Measurements from ENCODE around the gene MTPN.

The MTPN gene

DNA sequence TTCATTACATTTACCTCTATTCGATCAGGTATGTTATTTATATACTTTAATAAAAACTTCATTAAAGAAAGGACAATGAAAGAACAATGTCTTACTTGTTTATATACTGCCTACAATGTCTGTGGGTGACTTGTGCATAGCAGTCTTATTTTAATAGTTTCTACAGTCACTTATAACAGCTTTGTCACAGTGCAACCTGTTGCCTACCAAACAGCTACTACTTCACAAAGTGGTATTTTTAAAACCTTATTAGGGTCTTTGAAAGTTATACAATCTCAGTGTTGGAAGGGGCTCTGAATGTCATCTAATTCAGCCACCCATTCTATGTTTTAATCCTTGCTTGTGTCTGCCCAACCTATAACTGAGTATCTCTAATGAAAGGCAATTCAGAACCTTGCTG lies 19.0 kb downstream of the MTPN start:
- DNase-seq = no peak

DNA sequence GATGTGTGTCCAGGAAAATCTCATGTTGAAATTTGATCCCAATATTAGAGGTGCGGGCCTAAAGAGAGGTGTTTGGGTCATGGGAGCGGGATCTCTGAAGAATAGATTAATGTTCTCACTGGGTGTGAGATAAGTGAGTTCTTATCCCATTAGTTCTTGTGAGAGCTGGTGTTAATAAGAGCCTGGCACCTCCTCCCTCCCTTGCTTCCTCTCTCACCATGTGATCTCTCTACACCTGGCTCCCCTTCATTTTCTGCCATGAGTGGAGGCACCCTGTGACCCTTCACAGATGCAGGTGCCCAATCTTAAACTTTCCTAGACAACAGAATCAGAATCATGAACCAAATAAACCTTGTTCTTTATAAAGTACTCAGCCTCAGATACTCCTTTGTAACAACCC lies 19.5 kb downstream of the MTPN start:
- no peak for DNase-seq

DNA sequence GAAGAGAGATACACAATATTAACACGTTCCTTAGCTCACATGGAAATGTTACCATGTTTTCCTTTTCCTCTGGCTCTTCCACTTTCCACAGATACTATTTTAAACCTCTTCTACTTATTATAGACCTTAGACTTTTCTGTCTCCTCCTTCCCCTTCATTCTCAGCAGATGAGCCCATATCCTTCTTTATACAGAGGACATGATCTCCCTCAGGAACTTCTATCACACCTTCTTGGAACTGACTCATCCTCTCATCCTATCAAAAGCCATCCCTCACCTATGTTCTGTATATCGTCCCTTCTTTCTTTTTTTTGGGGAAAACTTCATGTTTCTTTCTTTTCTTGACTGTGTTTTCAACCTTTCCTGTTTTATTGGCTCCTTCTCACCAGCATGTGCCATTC lies 20.8 kb downstream of the MTPN start:
- no peak for DNase-seq

DNA sequence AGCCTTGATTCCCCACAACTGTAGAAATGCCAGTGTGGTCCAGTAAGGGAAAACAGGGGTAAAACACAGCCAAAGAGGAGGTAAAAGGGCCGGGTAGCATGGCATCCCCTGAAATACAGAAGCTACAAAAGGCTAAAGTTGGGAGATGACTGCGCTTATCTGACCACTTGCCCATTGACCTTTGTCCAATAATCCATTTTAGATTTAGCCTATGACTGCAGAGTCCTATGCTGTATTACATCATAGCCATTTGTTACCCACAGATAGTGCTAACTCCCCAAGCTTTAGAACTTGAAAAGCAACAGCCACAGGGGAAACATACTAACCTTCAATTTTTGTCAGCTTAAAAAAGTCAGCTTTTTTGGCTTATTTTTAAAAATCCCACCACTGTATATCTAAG lies 26.2 kb downstream of the MTPN start:
- DNase-seq = no peak

DNA sequence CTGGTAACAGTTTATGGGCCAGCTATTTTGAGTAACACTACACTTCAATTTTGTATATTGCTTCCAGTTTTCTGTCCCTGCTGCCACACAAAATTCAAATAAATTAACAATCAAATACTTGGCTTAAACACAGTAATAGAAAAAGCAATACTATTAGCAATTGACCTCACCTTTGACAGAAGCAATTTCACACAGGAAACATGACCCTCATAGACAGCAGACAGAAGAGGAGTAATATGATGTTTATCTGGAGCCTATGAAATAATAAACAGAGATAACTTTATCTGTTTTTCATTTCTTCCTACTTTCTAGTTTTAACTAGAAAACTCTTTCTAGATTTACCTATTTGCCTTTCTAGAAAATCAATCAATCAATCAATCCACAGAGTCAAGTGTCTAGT lies 26.7 kb downstream of the MTPN start:
- no peak for DNase-seq

DNA sequence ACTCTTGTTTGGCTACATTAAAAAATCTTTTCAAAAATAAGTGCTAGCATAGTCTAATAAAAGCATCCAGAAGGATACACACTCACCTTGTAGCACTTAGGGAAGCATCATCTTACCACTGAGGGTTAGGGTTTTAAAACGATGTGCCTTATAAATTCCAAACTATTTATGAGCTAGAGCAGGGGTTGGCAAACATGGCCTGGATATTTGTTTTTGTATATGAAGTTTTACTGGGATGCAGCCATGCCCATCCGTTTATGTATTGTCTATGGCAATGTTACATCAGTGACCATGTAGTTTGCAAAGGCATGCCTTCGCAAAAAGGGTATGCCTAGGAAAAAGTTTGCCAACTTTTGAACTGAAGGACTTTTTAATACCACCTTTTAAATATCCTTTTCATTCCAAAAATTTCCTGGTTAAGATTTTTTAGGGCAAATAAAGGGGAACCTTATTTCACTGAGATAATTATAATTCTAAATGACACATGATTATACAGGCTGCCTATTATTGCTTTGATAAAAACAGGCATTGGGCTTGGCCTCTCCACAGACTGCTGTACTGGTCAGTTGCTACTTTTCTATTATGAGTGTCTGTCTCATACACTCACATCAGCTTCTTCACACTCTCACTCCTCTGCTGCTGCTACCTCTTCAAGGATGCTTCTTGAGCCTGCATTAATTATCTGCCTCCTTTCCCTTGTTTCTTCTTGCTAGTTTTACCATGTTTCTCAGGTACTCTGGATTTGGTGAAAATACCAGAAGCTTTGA lies 30.7 kb downstream of the MTPN start:
- DNase-seq = no peak

DNA sequence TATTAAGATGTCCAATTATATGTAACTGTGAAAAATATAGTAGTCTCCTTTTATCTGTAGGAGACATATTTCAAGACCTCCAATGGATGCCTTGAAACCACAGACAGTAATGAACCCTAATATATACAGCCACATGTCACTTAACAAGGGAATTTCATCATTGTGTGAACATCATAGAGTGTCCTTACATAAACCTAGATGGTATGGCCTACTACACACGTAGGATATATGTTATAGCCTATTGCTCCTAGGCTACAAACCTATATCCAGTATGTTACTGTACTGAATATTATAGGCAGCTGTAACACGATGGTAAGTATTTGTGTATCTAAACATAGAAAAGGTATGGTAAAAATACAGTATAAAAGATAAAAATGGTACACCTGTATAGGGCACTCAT lies 32.4 kb downstream of the MTPN start:
- DNase-seq = no peak

DNA sequence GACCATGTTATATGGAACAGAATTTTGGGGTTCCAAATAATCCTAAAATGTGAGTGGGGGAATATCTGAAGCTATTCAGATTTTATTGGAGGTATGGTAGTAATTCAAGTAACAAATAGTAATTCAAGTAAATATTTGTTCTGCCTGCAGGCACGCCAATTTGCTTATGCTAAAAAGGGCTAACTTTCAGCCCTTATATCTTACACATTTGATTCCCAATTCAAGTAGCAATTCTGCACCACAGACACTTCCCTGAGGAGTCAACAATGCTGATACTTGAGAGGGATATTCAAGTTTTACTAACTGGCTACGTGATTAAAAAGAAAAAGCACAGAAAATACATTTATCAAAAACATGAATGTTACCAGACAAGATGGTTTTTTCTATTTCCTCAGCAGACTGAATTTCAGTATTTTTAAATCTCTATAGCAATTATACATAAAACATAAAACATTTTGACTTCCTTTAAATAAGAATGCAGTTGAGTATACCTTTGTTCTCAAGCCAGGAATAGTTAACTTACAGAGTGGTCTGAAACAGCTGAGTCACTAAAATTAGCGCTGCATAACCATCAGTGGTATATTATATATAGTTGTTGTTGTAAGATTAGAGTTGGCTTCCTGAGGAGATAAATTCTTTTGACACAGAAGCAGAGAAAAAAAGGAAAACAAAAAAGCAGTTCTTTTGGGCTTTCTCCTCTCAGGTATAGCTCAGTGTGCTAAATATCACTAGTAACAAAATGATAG lies 33.9 kb downstream of the MTPN start:
- DNase-seq = no peak

DNA sequence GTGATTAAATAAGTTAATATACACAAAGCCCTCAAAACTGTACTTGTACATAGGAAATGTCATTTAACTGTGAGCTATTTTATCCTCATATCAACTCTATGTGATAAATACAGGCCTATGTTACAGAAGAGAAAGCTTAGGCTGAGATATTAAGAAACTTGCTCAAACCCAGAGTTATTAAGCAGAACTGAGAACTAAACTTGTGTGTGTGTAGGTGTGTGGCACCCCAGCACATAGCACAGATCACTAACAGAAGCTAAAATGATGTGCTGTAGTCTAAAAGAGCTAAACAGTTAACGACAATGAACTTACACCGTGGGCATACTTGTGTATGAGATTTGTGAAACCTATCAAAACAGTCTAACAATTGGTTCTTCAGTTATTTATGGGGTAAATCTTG lies 34.5 kb downstream of the MTPN start:
- DNase-seq = no peak

DNA sequence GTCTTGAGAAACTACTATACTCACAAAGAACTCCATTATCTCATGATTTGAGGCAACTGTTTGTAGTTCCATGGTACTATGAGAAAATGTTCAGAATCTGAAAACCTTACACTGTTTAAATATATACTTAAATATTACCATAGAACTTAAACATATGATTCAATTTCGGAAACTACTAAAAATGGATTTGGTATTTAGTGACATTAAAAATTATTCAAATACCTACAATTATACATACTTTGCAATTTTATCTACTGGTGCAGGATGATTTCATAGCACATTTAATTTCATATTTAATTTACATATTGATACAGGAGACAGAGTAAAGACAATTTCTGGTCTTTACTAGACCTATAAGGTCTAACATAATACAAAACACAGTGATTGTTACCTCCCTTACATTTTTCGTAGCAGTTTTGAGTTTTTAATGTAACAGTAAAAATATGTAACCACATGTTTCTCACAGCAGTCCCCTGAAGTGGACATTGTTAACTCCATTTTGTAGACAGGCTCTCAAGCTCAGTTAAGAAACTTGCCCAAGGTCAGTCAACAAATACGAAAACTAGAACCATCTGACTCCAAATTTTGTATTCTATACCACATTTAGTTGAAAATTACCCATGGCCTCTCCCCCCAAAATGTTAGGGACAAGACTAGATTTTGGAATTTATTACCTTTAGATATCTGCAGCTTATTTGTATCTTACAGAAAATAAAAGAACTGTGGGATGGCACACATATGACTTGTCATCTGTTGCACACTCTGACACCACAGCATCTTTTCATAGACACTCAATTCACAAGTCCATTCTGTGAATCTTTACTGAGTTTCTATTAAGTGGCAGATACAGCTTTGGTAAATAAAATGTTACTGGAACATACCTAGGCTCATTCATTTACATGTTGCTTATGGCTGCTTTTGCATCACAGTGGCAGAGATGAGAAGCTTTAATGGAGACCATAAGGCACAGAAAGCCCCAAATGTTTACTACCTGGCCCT lies 36.8 kb downstream of the MTPN start:
- no peak for DNase-seq

DNA sequence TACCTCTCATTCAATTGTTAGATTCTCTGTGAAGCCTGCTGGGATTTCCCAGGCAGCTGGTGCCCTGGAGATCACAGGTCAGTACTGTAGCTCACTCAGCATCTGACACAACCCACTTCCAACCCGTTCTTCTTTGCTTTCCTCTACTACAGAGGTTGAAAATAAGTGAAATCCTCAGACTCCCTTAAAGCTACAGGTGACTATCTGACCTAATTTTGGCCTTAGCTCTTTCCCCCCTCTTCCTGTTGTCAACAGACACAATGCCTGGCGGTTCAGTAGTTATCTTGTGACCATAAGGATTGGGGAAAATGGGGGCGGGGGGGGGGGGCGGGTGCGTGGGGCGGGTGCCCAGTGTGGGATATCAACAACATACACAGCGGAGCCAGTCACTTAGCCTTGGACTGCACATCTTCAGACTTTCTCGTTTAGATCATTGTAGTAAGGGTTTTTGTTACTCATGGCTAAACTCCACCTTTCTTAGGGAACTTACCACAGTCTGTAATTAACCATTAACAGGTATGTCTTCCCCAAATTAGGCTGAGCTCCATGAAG lies 37.8 kb downstream of the MTPN start:
- DNase-seq = no peak

DNA sequence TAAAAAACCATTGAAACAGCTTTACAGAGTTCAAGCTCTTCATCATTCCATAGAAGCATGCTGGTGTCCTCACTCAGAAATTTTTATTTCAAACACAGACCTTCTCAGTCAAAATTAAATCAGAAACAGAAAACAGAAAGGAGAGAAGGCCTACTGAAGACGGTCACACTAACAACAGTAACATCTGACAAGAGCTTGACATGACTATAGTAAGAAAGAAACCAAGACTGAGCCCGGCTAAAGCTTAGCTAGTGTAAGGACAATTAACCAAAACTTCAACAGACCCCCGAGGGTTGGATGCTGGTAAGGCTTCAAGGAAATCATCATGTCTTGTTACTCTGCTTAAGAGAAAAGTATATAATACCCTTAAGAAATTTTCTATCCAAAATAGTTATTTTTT lies 38.6 kb downstream of the MTPN start:
- no peak for DNase-seq

DNA sequence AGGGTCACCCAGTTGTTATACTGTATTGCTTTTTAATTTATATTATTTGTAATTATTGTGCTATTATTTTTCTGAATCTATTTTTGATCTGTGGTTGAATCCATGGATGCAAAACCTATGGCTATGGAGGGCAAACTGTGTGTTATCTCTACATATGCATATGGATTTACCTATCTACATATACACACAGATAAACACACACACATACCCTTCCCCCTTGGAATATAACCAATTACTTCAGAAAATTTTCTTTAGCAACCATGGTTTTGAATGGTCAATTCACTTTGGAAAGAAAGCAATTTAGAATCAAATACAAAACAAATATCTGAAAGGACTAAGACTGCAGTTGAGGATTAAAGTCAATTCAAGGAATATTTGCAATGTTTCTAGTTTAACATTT lies 39.1 kb downstream of the MTPN start:
- no peak for DNase-seq

DNA sequence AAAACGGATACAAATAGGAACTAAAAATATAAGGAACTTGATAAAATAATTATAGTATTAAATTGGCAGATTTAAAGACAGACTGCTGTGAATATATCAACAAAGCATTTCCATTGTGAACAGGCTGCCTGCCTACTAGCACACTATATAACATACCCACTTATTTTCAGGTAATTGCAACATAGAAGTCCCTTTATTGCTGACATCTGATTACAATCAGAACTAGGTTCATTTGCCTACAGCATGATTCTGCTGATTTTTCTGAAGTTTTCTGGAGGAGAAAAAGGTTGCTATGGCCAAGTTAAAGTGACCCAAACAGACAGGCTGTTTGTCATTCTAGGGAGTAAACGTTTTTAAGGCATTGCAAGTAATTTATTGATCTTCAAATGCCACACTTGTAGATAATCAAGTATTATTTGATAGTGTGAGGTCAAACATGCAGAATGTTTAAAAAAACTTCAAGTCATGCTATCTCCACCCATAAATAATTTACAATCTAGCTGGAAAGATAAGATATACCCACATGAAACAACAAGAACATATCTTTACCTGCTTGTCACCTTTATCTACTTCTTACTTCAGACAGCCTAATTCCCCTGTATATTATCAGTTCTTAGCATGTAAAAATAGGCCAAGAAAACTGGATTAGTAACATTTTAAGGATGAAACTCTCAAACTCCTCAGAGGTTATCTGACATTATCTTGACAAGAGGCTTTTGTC lies 40.5 kb downstream of the MTPN start:
- DNase-seq = no peak

DNA sequence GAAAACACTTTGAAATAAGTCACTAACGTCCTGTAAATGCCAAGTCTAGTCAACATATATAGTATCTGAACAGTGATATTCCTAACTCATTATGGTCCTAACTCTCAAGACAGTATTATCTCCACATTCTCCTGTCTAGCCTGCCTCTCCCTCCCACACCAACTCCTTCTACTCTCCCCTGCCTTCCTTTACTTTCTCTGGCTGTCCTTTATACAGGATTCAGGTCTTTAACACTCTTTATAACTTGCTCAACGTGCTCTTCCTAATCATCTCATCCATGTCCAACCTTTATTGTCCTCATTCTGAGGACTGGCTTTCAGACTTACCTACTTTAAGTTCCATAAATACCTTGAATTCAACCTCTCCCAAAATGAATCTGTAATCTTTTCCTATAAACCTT lies 42.5 kb downstream of the MTPN start:
- no peak for DNase-seq

DNA sequence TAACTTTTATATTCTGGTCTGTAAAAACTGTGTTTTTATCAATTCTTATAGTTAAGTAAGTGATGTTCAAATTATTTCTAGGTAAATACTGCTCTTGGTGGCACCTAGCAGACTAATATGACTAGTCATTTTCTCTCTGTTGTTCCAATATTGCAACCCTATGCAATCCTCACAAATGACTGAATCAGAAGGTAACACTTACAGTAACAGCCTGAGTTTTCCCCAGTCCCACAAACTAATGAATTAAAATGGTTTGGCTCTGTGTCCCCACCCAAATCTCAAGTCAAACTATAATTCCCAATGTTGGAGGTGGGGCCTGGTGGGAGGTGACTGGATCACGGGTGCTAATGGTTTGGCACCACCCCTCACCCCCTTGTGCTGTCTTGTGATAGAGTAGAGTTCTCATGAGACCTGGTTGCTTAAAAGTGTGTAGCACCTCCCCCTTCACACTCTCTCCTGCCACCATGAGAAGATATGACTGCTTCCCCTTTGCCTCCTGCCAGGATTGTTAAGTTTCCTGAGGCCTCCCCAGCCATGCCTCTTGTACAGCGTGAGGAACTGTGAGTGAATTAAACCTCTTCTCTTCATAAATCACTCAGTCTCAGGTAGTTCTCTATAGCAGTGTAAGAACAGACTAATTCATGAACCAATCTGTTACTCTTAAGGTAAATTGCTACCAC lies 43.5 kb downstream of the MTPN start:
- DNase-seq = no peak

DNA sequence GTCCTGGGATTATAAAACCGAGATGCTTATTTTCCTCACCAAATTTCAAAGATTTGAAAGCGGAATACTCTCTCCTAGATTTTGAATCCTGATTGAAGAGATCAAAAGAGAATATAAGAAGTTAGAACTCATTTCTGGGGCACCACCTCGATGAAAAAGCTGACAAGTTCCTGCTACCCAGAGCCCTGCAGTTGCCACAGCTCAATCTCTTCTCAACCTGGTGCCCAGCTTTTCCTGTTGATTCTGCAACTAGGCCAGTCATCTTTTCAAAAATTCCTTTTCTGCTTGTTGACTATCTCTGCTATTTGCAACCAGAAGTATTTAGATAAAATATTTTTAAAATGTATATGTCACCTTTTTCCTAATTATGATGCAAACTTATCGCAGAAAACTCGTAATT lies 45.0 kb downstream of the MTPN start:
- no peak for DNase-seq

DNA sequence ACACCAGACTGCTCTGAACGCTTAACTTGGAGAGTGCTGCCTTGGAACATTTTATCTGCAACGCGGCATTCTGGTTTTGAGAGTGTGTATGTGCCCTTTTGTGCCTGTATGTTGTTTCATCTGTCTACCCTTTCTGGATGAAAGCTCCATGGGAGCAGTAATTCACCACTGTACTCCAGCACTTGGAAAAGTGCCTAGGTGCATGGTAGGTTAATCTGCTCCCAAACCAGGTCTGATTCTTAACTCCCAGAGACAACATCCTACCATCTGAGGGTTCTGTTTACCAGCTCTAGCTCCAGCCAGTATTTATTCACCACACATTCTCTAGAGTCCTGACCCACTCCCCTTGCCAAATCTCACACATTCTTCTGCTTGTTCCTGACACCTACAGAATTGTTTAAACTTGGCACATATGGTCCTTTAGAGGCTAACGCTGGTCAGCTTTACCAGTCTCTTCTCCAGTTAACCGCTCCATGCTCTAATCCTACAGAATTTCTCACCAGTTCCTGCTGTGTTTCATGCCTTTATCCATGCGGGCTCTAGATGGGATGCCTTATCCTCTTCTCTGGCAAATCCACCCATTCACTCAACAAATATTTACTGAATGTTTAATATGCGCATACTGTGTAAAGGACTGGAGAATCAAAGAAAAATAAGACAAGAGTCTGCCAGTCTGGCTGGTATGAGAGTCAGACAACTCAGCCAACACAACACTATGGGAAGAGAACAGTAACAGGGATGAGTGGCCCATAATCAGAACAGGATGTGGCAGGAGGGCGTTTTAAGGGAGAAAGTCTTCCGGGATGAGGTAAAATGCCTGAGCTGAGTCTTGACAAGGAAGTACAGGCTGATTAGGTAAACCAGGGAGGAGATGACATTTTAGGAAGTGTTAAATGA lies 46.3 kb downstream of the MTPN start:
- DNase-seq = no peak

DNA sequence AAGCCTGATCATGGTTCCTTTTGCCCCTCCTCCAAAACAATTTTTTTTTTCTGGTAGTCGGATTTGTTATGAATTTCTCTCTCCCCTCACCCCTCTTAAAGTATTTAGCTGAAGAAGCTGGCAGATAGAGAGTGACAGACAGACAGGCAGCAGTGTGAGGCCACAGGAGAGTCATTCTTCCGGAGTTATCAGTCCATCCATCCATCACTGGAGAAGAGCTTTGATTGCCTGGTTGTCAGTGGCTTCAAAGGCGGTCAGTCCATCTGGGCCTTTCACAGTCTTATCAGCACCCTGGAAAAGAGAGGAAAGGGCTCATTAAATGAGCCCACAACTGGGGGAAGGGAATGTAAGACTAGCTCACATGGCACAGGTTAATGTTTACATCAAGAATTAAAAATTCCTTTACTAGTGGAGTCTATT lies 47.4 kb downstream of the MTPN start:
- DNase-seq = no peak
